ENCODE data around the gene KCNK6. TPM values are rescaled to one million over a fixed set of nuclear protein-coding genes. Genes with fewer than 3 reads are reported as not detected.
"Not testable (repeated sequence)": the region's sequence is repeated elsewhere in the genome, so short reads cannot be mapped to it uniquely, and the experiment has no call there.

The KCNK6 gene
- total RNA-seq, 1 experiment from 2014 or later: 0.05 TPM

- in situ Hi-C loops (cut with HindIII; ENCODE audit: low pct_unique_long_range_greater_than_20kb, low sequenced_read_pairs): no loop called here
- DNase-seq (ENCODE audit: low read depth, low spot score): no peak
These were observed 31.2 kb downstream of the KCNK6 start for GRCh38 chr19:38350883-38351282.

- DNase-seq (ENCODE audit: low read depth, low spot score): no peak
- in situ Hi-C loops (cut with HindIII; ENCODE audit: low pct_unique_long_range_greater_than_20kb, low sequenced_read_pairs): no loop called here
These were observed 32.3 kb downstream of the KCNK6 start for GRCh38 chr19:38351865-38352395.

GRCh38 chr19:38352611-38353010 lies 33.0 kb downstream of the KCNK6 start:
- in situ Hi-C loops (cut with HindIII; ENCODE audit: low pct_unique_long_range_greater_than_20kb, low sequenced_read_pairs): no loop called here
- DNase-seq (ENCODE audit: low read depth, low spot score): no peak

GRCh38 chr19:38355728-38356725 lies 36.4 kb downstream of the KCNK6 start:
- DNase-seq (ENCODE audit: low read depth, low spot score): no peak
- in situ Hi-C loops (cut with HindIII; ENCODE audit: low pct_unique_long_range_greater_than_20kb, low sequenced_read_pairs): no loop called here

- in situ Hi-C loops (cut with HindIII; ENCODE audit: low pct_unique_long_range_greater_than_20kb, low sequenced_read_pairs): no loop called here
- no peak for DNase-seq (ENCODE audit: low read depth, low spot score)
These were observed 38.4 kb downstream of the KCNK6 start for GRCh38 chr19:38358071-38358470.

- DNase-seq (ENCODE audit: low read depth, low spot score): no peak
- in situ Hi-C loops (cut with HindIII; ENCODE audit: low pct_unique_long_range_greater_than_20kb, low sequenced_read_pairs): no loop called here
These were observed 39.8 kb downstream of the KCNK6 start for GRCh38 chr19:38359242-38360021.

- no peak for DNase-seq (ENCODE audit: low read depth, low spot score)
- in situ Hi-C loops (cut with HindIII; ENCODE audit: low pct_unique_long_range_greater_than_20kb, low sequenced_read_pairs): no loop called here
These were observed 40.7 kb downstream of the KCNK6 start for GRCh38 chr19:38360351-38360750.

- in situ Hi-C loops (cut with HindIII; ENCODE audit: low pct_unique_long_range_greater_than_20kb, low sequenced_read_pairs): no loop called here
These were observed 41.4 kb downstream of the KCNK6 start for GRCh38 chr19:38360839-38361631.

GRCh38 chr19:38361633-38362075 lies 42.0 kb downstream of the KCNK6 start:
- DNase-seq (ENCODE audit: low read depth, low spot score): peak; percentile 83
- in situ Hi-C loops (cut with HindIII; ENCODE audit: low pct_unique_long_range_greater_than_20kb, low sequenced_read_pairs): no loop called here

More at GRCh38 chr19:38360839-38361631, 41.4 kb downstream of the KCNK6 start:
- no peak for DNase-seq (ENCODE audit: low read depth, low spot score)

- peak; percentile 77 for DNase-seq (ENCODE audit: low read depth, low spot score)
- in situ Hi-C loops (cut with HindIII; ENCODE audit: low pct_unique_long_range_greater_than_20kb, low sequenced_read_pairs): no loop called here
These were observed 42.7 kb downstream of the KCNK6 start for GRCh38 chr19:38362076-38362945.

- DNase-seq (ENCODE audit: low read depth, low spot score); in situ Hi-C loops (cut with HindIII; ENCODE audit: low pct_unique_long_range_greater_than_20kb, low sequenced_read_pairs): not testable (repeated sequence)
These were observed 43.5 kb downstream of the KCNK6 start for GRCh38 chr19:38362946-38363688.

- DNase-seq (ENCODE audit: low read depth, low spot score): no peak
- in situ Hi-C loops (cut with HindIII; ENCODE audit: low pct_unique_long_range_greater_than_20kb, low sequenced_read_pairs): no loop called here
These were observed 47.4 kb downstream of the KCNK6 start for GRCh38 chr19:38367041-38367440.

GRCh38 chr19:38369584-38369983 lies 49.9 kb downstream of the KCNK6 start:
- no peak for DNase-seq (ENCODE audit: low read depth, low spot score)

GRCh38 chr19:38370299-38370698 lies 50.7 kb downstream of the KCNK6 start:
- no peak for DNase-seq (ENCODE audit: low read depth, low spot score)
- in situ Hi-C loops (cut with HindIII; ENCODE audit: low pct_unique_long_range_greater_than_20kb, low sequenced_read_pairs): no loop called here

More at GRCh38 chr19:38369584-38369983, 49.9 kb downstream of the KCNK6 start:
- in situ Hi-C loops (cut with HindIII; ENCODE audit: low pct_unique_long_range_greater_than_20kb, low sequenced_read_pairs): no loop called here

GRCh38 chr19:38371081-38371480 lies 51.4 kb downstream of the KCNK6 start:
- DNase-seq (ENCODE audit: low read depth, low spot score): no peak
- in situ Hi-C loops (cut with HindIII; ENCODE audit: low pct_unique_long_range_greater_than_20kb, low sequenced_read_pairs): no loop called here

- no peak for DNase-seq (ENCODE audit: low read depth, low spot score)
- in situ Hi-C loops (cut with HindIII; ENCODE audit: low pct_unique_long_range_greater_than_20kb, low sequenced_read_pairs): no loop called here
These were observed 54.3 kb downstream of the KCNK6 start for GRCh38 chr19:38373907-38374331.

All from SK-MEL-5 (cell line).